DND-41 (cell line): Measurements from ENCODE around the gene RNF144A.

Experiments
- ATAC-seq: fragments of 200-7000 bp; cut with Tn5 transposase; 3 replicates; pipeline ENCODE4 v1.9.1; 2021; ENCODE audit warnings: low read depth; ENCODE audit not compliant: insufficient read depth
- DNase-seq: peaks from one replicate; pipeline ENCODE4 v3.0.0-alpha.2; 2020
- H2AFZ ChIP-seq: 2 replicates; pipeline ENCODE4 v1.6.0; 2012; ENCODE audit warnings: low read depth, low read length
- H3K27ac ChIP-seq: 2 replicates; pipeline ENCODE4 v1.5.1; 2012; ENCODE audit warnings: low read length, inconsistent platforms
- H3K27me3 ChIP-seq: fragments of 200-600 bp; sonication (generic); 2 replicates; pipeline ENCODE4 v1.6.0; 2012; ENCODE audit warnings: low read length, mild to moderate bottlenecking, inconsistent platforms; ENCODE audit not compliant: insufficient read depth, poor library complexity
- H3K36me3 ChIP-seq: 2 replicates; pipeline ENCODE4 v1.5.1; 2012; ENCODE audit warnings: low read length, inconsistent platforms; ENCODE audit not compliant: insufficient read depth
- H3K4me1 ChIP-seq: 2 replicates; pipeline ENCODE4 v1.5.1; 2012; ENCODE audit warnings: mild to moderate bottlenecking, low read length; ENCODE audit not compliant: insufficient read depth
- H3K4me2 ChIP-seq: 2 replicates; pipeline ENCODE4 v1.6.0; 2012; ENCODE audit warnings: mild to moderate bottlenecking, moderate library complexity, low read length, inconsistent platforms; ENCODE audit not compliant: insufficient read depth
- H3K4me3 ChIP-seq, 2 experiments: fragments of 200-600 bp in 1 of 2; shearing (Covaris generic) in 1 of 2; 2 replicates each; pipeline ENCODE4 v1.5.1; 2012 to 2016; ENCODE audit warnings: inconsistent platforms in 2 of 2, low read length in 2 of 2, mild to moderate bottlenecking in 2 of 2, low read depth in 1 of 2, moderate library complexity in 1 of 2
- H3K79me2 ChIP-seq: 2 replicates; pipeline ENCODE4 v1.6.0; 2012; ENCODE audit warnings: low read length, inconsistent platforms; ENCODE audit not compliant: insufficient read depth
- H3K9ac ChIP-seq: 2 replicates; pipeline ENCODE4 v1.6.0; 2012; ENCODE audit warnings: low read depth, mild to moderate bottlenecking, inconsistent platforms, low read length, moderate library complexity
- H3K9me3 ChIP-seq: 2 replicates; pipeline ENCODE4 v1.5.1; 2012; ENCODE audit warnings: low read length, moderate library complexity, mild to moderate bottlenecking, inconsistent platforms; ENCODE audit not compliant: insufficient read depth, severe bottlenecking
- H4K20me1 ChIP-seq: 2 replicates; pipeline ENCODE4 v1.6.0; 2012; ENCODE audit warnings: low read length; ENCODE audit not compliant: insufficient read depth
- CTCF ChIP-seq: IDR thresholded peaks from 2 replicates; pipeline ENCODE4 v1.5.1; 2012; ENCODE audit warnings: borderline replicate concordance, low read length, moderate library complexity, mild to moderate bottlenecking; ENCODE audit not compliant: poor library complexity, severe bottlenecking; ENCODE audit errors: extremely low read depth
- EZH2 ChIP-seq: IDR thresholded peaks from 3 replicates; pipeline ENCODE4 v1.6.1; 2012; ENCODE audit warnings: borderline replicate concordance, low read depth, mild to moderate bottlenecking, moderate library complexity, low read length, inconsistent platforms; ENCODE audit not compliant: severe bottlenecking

Gene RNF144A

GRCh38 chr2:7004636-7005035 lies 87.4 kb downstream of the RNF144A start:
- no peak for DNase-seq
- ATAC-seq = no peak
- no peak overlapping the region for H3K4me3 ChIP-seq
- TF ChIP-seq EZH2 (no peak), CTCF (no peak)
- H3K36me3 ChIP-seq = peaks cover 80% of the 10 kb centered on the region
- H4K20me1 ChIP-seq = peaks cover 31% of the 10 kb centered on the region
- H3K9ac ChIP-seq = no peak overlapping the region
- H3K9me3 ChIP-seq = no peaks in the 10 kb centered on the region
- no peak overlapping the region for H2AFZ ChIP-seq
- no peaks in the 10 kb centered on the region for H3K27me3 ChIP-seq
- no peak overlapping the region for H3K4me2 ChIP-seq
- H3K4me1 ChIP-seq = peaks cover 12% of the 10 kb centered on the region
- H3K79me2 ChIP-seq = peaks cover 58% of the 10 kb centered on the region
- H3K27ac ChIP-seq = peak overlapping the region; percentile 42; the same call in 1 of the 2 replicates

- peaks cover 65% of the 10 kb centered on the region for H3K79me2 ChIP-seq
- H3K4me3 ChIP-seq = no peak overlapping the region
- H3K36me3 ChIP-seq = peaks cover 75% of the 10 kb centered on the region
- peak overlapping the region; percentile 7 for H3K27ac ChIP-seq
- H3K4me2 ChIP-seq = no peak overlapping the region
- peaks cover 41% of the 10 kb centered on the region for H4K20me1 ChIP-seq
- no peaks in the 10 kb centered on the region for H3K27me3 ChIP-seq
- no peaks in the 10 kb centered on the region for H3K9me3 ChIP-seq
- H2AFZ ChIP-seq = no peak overlapping the region
- ATAC-seq (no peak), DNase-seq (no peak)
- H3K9ac ChIP-seq = no peak overlapping the region
- peaks cover 12% of the 10 kb centered on the region for H3K4me1 ChIP-seq
- TF ChIP-seq EZH2 = no peak
- no peak for TF ChIP-seq CTCF
Measured at GRCh38 chr2:7007488-7007845, 90.3 kb downstream of the RNF144A start.

GRCh38 chr2:7007846-7008741 lies 90.9 kb downstream of the RNF144A start:
- no peak overlapping the region for H3K4me3 ChIP-seq

More at GRCh38 chr2:7007846-7008741, 90.9 kb downstream of the RNF144A start:
- no peak overlapping the region for H3K4me2 ChIP-seq
- H3K36me3 ChIP-seq = peaks cover 75% of the 10 kb centered on the region
- no peak for TF ChIP-seq EZH2
- peak; percentile 30 for TF ChIP-seq CTCF
- H3K9me3 ChIP-seq = no peaks in the 10 kb centered on the region
- H3K4me1 ChIP-seq = peaks cover 12% of the 10 kb centered on the region
- H3K79me2 ChIP-seq = peaks cover 66% of the 10 kb centered on the region
- H3K27me3 ChIP-seq = no peaks in the 10 kb centered on the region
- peak; percentile 63 for ATAC-seq
- peaks cover 44% of the 10 kb centered on the region for H4K20me1 ChIP-seq
- H3K27ac ChIP-seq = peak overlapping the region; percentile 21
- DNase-seq = peak; percentile 29
- H2AFZ ChIP-seq = no peak overlapping the region
- no peak overlapping the region for H3K9ac ChIP-seq
